ENCODE results near the gene NUCKS1.

Gene NUCKS1

DNA sequence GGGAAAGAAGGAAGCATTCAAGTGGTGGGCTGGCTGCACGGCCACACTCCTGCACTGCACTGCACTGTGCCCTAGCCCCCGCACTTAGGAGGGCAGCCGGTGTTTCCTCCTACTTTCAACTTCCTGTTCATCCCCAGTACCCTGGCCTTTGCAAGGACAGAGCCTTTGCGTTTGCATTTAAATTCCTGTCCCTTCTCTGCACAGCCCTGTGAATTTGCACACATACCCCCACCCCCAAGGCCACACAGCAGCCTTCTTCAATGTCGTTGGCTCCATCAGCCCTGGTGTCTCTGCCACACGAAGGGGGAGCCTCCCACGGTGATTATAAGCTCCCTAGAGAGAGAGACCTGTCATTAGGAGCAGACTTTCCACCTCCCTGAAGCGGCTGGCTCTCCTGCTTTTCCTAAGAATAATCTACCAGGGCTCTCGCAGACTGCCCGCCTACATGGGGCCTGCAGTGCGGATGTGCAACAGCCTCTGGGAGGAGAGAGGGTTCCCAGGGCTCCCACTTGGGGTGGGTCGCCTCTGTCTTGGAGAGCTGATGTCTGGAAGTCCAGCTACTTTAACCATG is 56.5 kb downstream of the NUCKS1 start:
- TF ChIP-seq, protein P1, sequence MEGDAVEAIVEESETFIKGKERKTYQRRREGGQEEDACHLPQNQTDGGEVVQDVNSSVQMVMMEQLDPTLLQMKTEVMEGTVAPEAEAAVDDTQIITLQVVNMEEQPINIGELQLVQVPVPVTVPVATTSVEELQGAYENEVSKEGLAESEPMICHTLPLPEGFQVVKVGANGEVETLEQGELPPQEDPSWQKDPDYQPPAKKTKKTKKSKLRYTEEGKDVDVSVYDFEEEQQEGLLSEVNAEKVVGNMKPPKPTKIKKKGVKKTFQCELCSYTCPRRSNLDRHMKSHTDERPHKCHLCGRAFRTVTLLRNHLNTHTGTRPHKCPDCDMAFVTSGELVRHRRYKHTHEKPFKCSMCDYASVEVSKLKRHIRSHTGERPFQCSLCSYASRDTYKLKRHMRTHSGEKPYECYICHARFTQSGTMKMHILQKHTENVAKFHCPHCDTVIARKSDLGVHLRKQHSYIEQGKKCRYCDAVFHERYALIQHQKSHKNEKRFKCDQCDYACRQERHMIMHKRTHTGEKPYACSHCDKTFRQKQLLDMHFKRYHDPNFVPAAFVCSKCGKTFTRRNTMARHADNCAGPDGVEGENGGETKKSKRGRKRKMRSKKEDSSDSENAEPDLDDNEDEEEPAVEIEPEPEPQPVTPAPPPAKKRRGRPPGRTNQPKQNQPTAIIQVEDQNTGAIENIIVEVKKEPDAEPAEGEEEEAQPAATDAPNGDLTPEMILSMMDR (IDR thresholded peaks at IDR 0.05; ENCODE audit: low read depth, low read length, missing control alignments) = no peak
- in situ Hi-C loops (cut with HindIII; ENCODE audit: low sequenced_read_pairs) = no loop called here
- DNase-seq (ENCODE audit: low read depth) = no peak
- no peak overlapping the region for H3K4me3 ChIP-seq (ENCODE audit: low read depth, low read length)

DNA sequence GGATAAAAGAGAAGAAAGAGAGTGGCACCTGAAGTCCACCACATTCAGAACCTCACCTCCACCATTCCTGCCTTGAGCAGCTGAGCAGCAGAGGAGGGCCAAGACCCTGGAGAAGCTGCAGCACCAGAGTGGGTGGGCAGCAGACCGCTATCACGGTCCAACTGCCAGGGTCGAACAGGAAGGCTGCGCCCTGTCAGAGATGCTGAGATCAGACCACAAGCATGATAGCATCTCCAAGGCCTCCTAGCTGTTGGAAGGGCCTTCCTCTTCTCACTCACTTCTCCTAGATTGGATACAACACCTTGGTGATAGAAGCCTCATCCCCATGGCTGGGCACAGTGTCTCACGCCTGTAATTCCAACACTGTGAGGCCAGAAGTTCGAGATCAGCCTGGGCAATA is 57.6 kb downstream of the NUCKS1 start:
- TF ChIP-seq, protein P1 (IDR thresholded peaks at IDR 0.05; ENCODE audit: low read depth, low read length, missing control alignments) = no peak
- no peak overlapping the region for H3K4me3 ChIP-seq (ENCODE audit: low read depth, low read length)
- DNase-seq (ENCODE audit: low read depth) = no peak
- in situ Hi-C loops (cut with HindIII; ENCODE audit: low sequenced_read_pairs) = no loop called here

DNA sequence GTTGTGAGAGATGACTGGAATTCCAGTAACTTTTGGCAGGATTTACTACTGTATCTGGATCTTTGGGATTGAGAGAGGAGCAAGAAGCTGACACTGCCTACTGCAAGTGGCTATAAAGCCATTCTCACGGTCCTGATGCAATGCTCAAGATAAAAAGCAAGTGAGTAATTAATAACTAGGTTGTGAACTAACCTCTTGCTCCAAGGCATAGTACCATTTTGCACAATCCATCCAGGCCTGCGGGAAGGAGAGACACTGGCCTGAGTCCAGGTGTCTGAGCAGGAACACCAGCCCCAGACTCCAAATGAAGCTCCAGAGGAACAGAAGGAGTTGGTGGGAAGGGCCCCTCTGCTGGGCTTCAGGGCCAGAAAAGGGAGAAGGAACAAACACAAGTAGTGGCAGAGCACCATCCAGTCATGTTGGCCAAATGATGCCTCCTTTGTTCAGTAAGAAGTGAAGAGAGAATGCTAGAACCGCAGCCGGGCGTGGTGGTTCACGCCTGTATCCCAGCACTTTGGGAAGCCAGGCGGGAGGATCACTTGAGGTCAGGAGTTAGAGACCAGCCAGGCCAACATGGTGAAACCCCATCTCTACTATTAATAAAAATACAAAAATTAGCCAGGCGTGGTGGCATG is 59.7 kb downstream of the NUCKS1 start:
- no peak for DNase-seq (ENCODE audit: low read depth)
- in situ Hi-C loops (cut with HindIII; ENCODE audit: low sequenced_read_pairs) = no loop called here
- H3K4me3 ChIP-seq (ENCODE audit: low read depth, low read length) = no peak overlapping the region
- TF ChIP-seq, protein P1 (IDR thresholded peaks at IDR 0.05; ENCODE audit: low read depth, low read length, missing control alignments) = no peak

DNA sequence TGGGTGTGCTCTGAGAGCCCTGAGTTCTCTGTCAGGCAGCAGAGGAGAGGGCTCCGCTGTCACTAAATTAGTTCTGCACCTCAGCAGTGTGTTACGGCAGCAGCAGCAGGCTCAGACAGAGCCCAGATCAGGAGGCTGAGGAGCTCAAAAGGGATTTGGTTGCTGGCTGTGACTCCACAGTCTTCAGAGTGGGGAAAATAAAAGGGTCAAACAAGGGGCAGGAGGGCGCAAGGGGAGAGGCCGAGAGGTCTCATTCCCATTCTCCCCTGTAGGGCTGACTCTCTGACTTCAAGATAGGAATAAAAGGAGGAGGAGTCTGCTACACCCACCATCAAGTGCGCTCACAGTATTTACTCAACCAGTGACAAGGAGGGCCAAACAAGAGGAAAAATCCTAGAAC is 60.5 kb downstream of the NUCKS1 start:
- TF ChIP-seq, protein P1 (IDR thresholded peaks at IDR 0.05; ENCODE audit: low read depth, low read length, missing control alignments) = no peak
- no peak overlapping the region for H3K4me3 ChIP-seq (ENCODE audit: low read depth, low read length)
- no peak for DNase-seq (ENCODE audit: low read depth)
- in situ Hi-C loops (cut with HindIII; ENCODE audit: low sequenced_read_pairs) = no loop called here

DNA sequence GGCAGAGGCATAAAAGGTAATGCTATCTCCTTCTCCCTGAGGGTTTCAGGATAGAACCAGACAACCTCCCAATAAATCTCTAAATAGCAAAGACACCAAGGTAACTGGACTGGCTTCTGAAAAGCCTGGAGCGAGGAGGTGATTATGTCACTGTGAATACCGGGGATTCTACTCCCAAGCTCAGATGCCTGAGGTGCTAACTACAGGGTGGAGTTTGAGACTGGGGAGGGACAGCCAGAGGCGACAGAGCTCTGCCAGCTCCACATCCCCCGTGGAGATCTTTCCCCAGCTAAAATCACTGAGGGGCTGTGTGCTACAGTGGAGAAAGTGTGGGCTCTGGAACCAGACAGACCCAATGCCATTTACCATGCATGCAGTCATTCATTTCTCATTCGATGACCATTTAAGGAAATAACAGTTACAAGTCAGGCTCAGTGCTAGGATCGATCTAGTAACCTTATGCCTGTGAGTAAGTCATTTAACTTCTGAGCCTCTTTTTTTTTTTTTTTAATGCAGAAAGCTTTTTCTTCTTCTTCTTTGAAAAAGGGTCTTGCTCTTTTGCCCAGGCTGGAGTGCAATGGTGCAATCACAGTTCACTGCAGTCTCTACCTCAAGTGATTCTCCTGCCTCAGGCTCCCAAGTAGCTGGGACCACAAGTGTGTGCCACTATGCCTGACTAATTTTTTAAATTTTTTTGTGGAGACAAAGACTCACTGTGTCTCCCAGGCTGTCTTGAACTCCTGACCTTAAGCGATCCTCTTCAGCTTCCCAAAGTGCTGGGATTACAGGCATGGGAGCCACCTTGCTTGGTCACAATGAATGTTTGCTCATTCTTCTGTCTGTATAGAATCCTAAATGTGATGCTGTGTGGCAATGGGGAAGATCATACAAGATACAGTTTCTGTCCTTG is 61.6 kb downstream of the NUCKS1 start:
- in situ Hi-C loops (cut with HindIII; ENCODE audit: low sequenced_read_pairs) = no loop called here
- DNase-seq (ENCODE audit: low read depth) = no peak

DNA sequence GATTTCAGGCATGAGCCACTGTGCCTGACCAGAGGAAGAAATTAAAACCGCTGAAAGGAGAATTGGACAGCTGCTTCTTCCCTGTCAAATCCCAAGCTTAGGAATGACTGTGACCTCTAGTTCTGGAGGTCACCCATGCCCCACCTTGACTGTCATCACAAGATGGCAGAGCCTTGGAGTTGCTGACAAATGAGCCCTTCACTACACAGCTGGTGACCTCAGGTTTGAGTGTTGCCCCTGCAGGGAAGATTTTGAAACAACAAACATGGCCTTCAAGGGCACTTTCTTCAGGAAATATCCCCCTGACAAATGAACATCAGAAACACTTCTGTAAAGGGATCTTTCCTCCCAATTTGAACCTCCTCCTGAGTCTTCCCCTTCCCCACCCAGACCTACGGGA is 62.7 kb downstream of the NUCKS1 start:
- H3K4me3 ChIP-seq (ENCODE audit: low read depth, low read length) = no peak overlapping the region
- in situ Hi-C loops (cut with HindIII; ENCODE audit: low sequenced_read_pairs) = no loop called here

More for the DNA sequence above, 61.6 kb downstream of the NUCKS1 start:
- no peak overlapping the region for H3K4me3 ChIP-seq (ENCODE audit: low read depth, low read length)
- TF ChIP-seq, protein P1 (IDR thresholded peaks at IDR 0.05; ENCODE audit: low read depth, low read length, missing control alignments) = no peak

More for the DNA sequence above, 62.7 kb downstream of the NUCKS1 start:
- DNase-seq (ENCODE audit: low read depth) = no peak
- TF ChIP-seq, protein P1 (IDR thresholded peaks at IDR 0.05; ENCODE audit: low read depth, low read length, missing control alignments) = no peak

Data from astrocyte of the cerebellum (primary cell).